ENCODE results near the gene DNAH14.

- TF ChIP-seq POLR2A (IDR thresholded peaks at IDR 0.05) = no peak
- TF ChIP-seq, protein P1, sequence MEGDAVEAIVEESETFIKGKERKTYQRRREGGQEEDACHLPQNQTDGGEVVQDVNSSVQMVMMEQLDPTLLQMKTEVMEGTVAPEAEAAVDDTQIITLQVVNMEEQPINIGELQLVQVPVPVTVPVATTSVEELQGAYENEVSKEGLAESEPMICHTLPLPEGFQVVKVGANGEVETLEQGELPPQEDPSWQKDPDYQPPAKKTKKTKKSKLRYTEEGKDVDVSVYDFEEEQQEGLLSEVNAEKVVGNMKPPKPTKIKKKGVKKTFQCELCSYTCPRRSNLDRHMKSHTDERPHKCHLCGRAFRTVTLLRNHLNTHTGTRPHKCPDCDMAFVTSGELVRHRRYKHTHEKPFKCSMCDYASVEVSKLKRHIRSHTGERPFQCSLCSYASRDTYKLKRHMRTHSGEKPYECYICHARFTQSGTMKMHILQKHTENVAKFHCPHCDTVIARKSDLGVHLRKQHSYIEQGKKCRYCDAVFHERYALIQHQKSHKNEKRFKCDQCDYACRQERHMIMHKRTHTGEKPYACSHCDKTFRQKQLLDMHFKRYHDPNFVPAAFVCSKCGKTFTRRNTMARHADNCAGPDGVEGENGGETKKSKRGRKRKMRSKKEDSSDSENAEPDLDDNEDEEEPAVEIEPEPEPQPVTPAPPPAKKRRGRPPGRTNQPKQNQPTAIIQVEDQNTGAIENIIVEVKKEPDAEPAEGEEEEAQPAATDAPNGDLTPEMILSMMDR (IDR thresholded peaks at IDR 0.05) = no peak
- TF ChIP-seq EP300 (IDR thresholded peaks at IDR 0.05) = no peak
These were observed 272.0 kb downstream of the DNAH14 start for GRCh38 chr1:225201447-225201846.
